ENCODE data around the gene PCLO. TPM values are rescaled to one million over a fixed set of nuclear protein-coding genes. Genes with fewer than 3 reads are reported as not detected.

The PCLO gene
- polyA plus RNA-seq, 1 donor (not counting 4 experiments of a cell fraction or from before 2014, with no cell fraction given): 1.8 TPM

DNA sequence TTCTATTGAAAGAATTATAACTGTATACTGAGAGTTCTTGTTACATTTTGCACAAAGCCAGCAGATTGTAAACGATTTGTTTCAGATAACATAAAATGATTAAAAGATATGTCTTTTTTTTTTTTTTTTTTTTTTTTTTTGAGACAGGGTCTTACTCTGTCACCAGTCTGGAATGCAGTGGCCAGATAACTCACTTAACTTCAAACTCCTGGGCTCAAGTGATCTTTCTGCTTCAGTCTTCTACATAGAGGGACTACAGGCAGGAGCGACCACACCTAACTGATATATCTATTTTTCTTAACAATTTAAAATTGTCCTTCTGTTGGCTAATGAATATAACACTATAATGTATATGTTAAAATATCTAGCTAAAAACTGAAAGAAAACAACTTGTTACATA lies 401.9 kb downstream of the PCLO start:
- Histone ChIP-seq H3K9ac (ENCODE audit: control insufficient read depth, extremely low read depth, insufficient read depth, low read length) (no peak overlapping the region), H2AFZ (ENCODE audit: control insufficient read depth, low read length) (no peak overlapping the region), H3K4me2 (ENCODE audit: control insufficient read depth, extremely low read depth, insufficient read depth, low read depth, low read length) (no peak overlapping the region), H3K4me1 (ENCODE audit: control insufficient read depth, extremely low read depth, insufficient read depth, low read length) (peaks cover 4% of the 10 kb centered on the region), H3K9me1 (ENCODE audit: control insufficient read depth, extremely low read depth, insufficient read depth, low read length) (no peaks in the 10 kb centered on the region), H4K20me1 (ENCODE audit: control insufficient read depth, extremely low read depth, insufficient read depth, low read length) (no peaks in the 10 kb centered on the region), H3K4me3 (ENCODE audit: control insufficient read depth in 2 of 3, extremely low read depth in 1 of 3, insufficient read depth in 2 of 3, low read depth in 1 of 3, low read length in 3 of 3) (no peak overlapping the region), H3K27me3 (ENCODE audit: control insufficient read depth, extremely low read depth, insufficient read depth, low read length) (no peaks in the 10 kb centered on the region), H3K79me2 (ENCODE audit: control insufficient read depth, insufficient read depth, low read length) (no peaks in the 10 kb centered on the region), H3K27ac (ENCODE audit: control insufficient read depth, insufficient read depth, low read length) (no peak overlapping the region), H3K36me3 (ENCODE audit: control insufficient read depth in 2 of 2, extremely low read depth in 1 of 2, insufficient read depth in 2 of 2, low read length in 2 of 2) (no peaks in the 10 kb centered on the region), H3K9me3 (ENCODE audit: control insufficient read depth, low read depth, low read length) (no peaks in the 10 kb centered on the region)
- dilution Hi-C loops (cut with MboI; ENCODE audit: extremely low pct_ligation_motif_present, low sequenced_read_pairs): no loop called here
- TF ChIP-seq EZH2 (IDR thresholded peaks at IDR 0.05; ENCODE audit: low read length): no peak
- TF ChIP-seq, protein P1, sequence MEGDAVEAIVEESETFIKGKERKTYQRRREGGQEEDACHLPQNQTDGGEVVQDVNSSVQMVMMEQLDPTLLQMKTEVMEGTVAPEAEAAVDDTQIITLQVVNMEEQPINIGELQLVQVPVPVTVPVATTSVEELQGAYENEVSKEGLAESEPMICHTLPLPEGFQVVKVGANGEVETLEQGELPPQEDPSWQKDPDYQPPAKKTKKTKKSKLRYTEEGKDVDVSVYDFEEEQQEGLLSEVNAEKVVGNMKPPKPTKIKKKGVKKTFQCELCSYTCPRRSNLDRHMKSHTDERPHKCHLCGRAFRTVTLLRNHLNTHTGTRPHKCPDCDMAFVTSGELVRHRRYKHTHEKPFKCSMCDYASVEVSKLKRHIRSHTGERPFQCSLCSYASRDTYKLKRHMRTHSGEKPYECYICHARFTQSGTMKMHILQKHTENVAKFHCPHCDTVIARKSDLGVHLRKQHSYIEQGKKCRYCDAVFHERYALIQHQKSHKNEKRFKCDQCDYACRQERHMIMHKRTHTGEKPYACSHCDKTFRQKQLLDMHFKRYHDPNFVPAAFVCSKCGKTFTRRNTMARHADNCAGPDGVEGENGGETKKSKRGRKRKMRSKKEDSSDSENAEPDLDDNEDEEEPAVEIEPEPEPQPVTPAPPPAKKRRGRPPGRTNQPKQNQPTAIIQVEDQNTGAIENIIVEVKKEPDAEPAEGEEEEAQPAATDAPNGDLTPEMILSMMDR (optimal IDR thresholded peaks at IDR 0.05 in 1 of 3, IDR thresholded peaks at IDR 0.05 in 1 of 3, conservative IDR thresholded peaks at IDR 0.05 in 1 of 3; ENCODE audit: extremely low read depth in 1 of 3, insufficient read depth in 2 of 3, low read length in 3 of 3): no peak
- DNase-seq (ENCODE audit: low read depth, low spot score) (no peak), FAIRE-seq (no peak)

DNA sequence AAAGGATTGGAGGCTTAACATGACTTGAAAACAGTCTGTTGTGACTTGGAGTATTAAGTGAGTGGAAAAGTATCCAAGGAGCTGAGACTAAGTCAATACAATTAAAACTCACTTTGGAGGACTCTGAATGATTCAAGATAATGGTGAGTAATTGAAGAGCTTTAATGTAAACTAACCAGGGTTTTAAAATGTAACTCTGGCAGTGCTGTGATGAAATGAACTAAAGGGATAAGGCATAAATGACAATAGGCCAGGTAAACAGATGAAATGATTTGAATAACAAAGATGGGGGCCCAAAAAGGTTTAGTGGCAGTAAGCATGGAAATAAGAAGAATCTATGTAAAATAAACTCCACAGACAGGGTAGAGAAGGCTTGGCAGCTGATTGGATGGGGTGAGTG lies 402.6 kb downstream of the PCLO start:
- Histone ChIP-seq H3K27ac (ENCODE audit: control insufficient read depth, insufficient read depth, low read length) (no peak overlapping the region), H3K4me3 (ENCODE audit: control insufficient read depth in 2 of 3, extremely low read depth in 1 of 3, insufficient read depth in 2 of 3, low read depth in 1 of 3, low read length in 3 of 3) (no peak overlapping the region), H4K20me1 (ENCODE audit: control insufficient read depth, extremely low read depth, insufficient read depth, low read length) (no peaks in the 10 kb centered on the region), H3K9me3 (ENCODE audit: control insufficient read depth, low read depth, low read length) (no peaks in the 10 kb centered on the region), H3K79me2 (ENCODE audit: control insufficient read depth, insufficient read depth, low read length) (no peaks in the 10 kb centered on the region), H3K27me3 (ENCODE audit: control insufficient read depth, extremely low read depth, insufficient read depth, low read length) (no peaks in the 10 kb centered on the region), H2AFZ (ENCODE audit: control insufficient read depth, low read length) (no peak overlapping the region), H3K4me1 (ENCODE audit: control insufficient read depth, extremely low read depth, insufficient read depth, low read length) (peaks cover 6% of the 10 kb centered on the region), H3K9ac (ENCODE audit: control insufficient read depth, extremely low read depth, insufficient read depth, low read length) (no peak overlapping the region), H3K9me1 (ENCODE audit: control insufficient read depth, extremely low read depth, insufficient read depth, low read length) (no peaks in the 10 kb centered on the region), H3K4me2 (ENCODE audit: control insufficient read depth, extremely low read depth, insufficient read depth, low read depth, low read length) (no peak overlapping the region), H3K36me3 (ENCODE audit: control insufficient read depth in 2 of 2, extremely low read depth in 1 of 2, insufficient read depth in 2 of 2, low read length in 2 of 2) (no peaks in the 10 kb centered on the region)
- FAIRE-seq (no peak), DNase-seq (ENCODE audit: low read depth, low spot score) (no peak)
- dilution Hi-C loops (cut with MboI; ENCODE audit: extremely low pct_ligation_motif_present, low sequenced_read_pairs): no loop called here
- no peak for TF ChIP-seq EZH2 (IDR thresholded peaks at IDR 0.05; ENCODE audit: low read length)

Measured in keratinocyte (primary cell).